ENCODE results near the gene ZKSCAN4.

ZKSCAN4 gene

DNA sequence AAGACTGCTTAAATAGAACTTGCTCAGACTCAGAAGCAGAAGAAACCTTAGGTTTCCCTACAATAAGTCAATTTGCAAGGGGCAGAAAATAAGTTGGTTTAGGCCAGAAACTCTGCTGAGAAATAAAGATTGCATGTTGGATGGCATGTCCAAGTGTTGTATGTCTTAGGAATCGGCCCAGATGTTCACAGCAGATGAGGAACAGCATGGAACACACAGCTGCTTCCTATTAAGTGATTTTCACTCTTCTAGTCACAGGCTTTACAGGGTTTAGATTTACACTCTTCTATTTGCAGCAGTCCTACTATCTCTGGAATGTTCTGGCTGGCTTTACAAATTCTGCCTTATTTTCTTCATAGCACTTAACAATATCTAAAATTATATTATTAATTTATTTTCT is 3.2 kb downstream of the ZKSCAN4 start:
- DNase-seq, result no peak

DNA sequence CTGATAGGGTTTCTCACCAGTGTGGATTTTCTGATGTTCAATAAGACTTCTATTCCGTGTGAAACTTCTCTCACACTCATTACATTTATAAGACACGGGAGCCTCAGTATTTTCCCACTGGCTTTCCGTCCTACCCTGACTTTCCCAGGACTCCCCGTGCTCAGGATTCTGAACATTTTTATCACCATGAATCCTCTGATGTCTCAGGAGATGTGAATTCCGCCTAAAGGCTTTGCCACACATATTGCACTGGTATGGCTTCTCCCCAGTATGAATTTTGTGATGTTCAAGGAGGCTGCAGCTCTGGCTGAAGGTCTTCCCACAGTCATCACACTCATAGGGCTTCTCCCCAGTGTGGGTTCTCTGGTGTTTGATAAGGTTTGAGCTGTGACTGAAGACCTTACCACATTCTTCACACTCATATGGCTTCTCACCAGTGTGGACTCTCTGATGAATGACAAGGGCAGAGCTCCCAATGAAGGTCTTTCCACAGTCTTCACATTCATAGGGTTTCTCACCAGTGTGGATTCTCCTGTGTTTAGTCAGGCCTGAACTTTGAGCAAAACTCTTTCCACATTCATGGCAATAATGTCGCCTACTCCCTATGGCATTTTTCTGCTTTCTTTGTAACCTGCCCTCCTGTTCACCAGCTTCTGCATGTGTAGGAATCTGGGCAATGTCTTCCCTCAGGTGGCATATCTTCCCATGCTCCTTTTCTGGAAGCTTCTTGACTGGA is 6.7 kb downstream of the ZKSCAN4 start:
- DNase-seq, result no peak

GRCh38 chr6:28243946-28244345 is 8.1 kb downstream of the ZKSCAN4 start:
- DNase-seq, result no peak

DNA sequence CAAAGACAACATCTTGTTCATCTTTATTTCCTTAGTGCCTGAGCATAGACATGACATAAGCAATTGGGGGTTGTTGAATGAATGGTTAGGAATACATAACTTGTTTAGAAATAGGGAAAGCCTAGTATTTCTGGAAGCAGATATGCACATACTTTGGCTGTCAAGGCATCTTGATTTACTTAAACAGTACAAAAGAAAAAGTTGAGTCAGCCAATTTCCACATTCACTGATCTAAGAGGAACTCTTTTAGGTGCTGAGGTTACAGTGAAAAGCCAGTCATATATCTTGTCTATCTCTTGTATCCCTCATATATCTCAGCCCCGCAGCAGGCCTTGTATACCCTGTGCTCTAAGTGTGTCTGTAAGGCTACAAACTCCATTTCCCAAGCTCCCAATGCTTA is 11.6 kb downstream of the ZKSCAN4 start:
- DNase-seq, result no peak

- DNase-seq, result no peak
Measured at GRCh38 chr6:28239636-28240035, 12.4 kb downstream of the ZKSCAN4 start.

- no peak for DNase-seq
Measured at GRCh38 chr6:28235912-28236452, 16.1 kb downstream of the ZKSCAN4 start.

GRCh38 chr6:28232785-28233184 is 19.3 kb downstream of the ZKSCAN4 start:
- no peak for DNase-seq

DNA sequence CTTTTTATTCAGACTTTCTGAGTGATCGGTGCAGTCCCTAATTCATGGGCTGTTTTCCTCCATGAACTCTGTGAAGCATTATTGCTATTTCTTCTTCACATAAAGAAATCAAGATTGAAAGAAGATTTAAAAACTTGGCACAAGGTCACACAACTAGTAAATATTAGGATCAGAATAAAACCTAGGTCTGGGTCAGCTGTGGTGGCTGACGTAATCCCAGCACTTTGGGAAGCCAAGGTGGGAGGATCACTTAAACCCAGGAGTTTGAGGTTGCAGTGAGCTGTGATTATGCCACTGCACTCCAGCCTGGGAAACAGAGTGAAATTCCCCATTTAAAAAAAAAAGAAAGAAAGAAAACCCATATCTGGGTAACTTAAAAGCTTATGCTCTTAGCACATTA is 25.6 kb downstream of the ZKSCAN4 start:
- DNase-seq, result no peak

- no peak for DNase-seq
Measured at GRCh38 chr6:28225056-28225834, 26.8 kb downstream of the ZKSCAN4 start, which contains the start of gene ZSCAN9. ZSCAN9 (plus strand) TSS chr6:28225275; CDS start chr6:28227085, 1,810 bp downstream.

DNA sequence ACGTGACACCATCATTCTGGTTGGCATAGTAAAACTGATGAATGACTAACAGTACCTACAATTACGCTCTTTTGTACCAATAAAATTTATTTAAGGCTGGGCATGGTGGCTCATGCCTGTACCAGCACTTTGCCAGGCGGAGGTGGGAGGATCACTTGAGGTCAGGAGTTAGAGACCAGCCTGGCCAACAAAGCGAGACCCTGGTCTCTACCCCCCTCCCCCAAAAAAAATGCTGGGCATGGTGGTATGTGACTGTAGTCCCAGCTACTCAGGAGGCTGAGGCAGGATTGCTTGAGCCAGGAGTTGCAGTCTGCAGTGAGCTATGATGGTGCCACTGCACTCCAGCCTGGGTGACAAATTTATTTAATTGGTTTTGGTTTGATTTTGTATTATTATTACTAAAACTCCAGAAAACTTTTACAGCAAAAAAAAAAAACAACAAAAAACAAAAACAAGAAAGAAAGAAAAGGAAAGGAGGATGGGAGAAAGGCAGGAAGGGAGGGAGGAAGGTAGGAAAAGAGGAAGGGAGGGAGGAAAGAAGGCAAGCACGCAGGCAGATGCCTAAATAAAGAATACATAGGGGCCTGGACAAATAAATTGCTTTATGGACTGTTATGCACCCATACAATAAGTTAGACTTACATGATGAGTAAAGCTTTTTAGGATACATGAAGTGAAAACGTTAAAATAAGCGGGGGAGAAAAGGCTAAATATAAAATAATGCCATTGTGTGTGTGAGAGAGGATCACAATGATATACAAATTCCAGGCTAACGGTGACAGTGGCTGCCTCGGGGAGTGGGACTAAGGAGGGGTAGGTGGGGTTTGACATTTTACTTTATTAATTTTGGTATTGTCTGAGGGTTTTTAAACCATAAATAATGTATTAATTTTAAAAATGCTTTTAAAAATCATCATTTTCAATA is 27.7 kb downstream of the ZKSCAN4 start:
- no peak for DNase-seq

- DNase-seq, result no peak
Measured at GRCh38 chr6:28220257-28221133, 31.6 kb downstream of the ZKSCAN4 start.

DNA sequence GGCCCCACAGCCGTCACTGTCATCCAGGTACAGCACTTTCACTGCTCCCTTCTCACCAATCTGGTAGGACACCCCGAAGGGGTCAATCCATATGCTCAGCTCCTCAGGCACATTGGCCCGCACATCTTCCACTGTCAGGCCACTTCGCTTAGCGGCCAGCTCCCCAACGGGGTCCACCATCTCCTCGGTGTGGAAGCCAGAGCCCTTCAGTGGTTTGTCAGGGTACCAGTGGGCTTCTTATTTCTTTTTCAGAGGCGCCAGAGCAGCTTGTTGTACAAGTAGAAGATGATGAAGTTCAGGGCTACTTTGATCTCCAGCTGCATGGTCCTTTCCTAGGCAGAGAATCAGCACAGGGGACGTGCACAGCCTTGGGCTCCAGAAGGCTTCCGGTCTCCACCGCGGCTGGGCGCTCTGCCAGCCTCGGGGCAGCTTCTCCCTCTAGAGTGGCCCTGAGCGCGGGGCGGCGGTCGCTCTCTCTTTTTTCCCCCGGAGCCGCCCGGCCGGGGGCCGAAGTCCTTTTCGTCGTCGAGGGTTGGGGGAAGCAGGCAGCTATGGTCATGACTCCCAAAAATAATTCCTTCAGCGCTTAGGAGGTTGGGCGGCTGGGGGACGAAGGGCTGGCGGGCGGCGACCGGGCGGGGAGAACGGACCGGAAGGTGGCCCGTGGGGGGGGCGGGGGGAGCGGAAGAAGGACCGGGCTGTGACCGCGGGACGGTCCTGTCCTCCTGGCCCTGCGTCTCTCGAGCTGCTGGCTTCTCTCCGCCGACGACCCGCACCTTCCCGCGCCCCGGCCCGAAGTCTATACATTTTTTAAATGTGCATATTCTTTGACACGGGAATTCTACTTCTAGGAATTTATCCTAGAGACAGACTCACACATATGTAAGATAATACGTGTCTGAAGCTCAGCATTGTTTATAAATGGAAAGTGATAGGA is 33.5 kb downstream of the ZKSCAN4 start:
- no peak for DNase-seq

GRCh38 chr6:28217890-28218289 is 34.2 kb downstream of the ZKSCAN4 start:
- no peak for DNase-seq

GRCh38 chr6:28215425-28215824 is 36.6 kb downstream of the ZKSCAN4 start:
- no peak for DNase-seq

GRCh38 chr6:28213213-28213523 is 38.9 kb downstream of the ZKSCAN4 start:
- DNase-seq, result no peak

- no peak for DNase-seq
Measured at GRCh38 chr6:28212510-28213212, 39.4 kb downstream of the ZKSCAN4 start.

DNA sequence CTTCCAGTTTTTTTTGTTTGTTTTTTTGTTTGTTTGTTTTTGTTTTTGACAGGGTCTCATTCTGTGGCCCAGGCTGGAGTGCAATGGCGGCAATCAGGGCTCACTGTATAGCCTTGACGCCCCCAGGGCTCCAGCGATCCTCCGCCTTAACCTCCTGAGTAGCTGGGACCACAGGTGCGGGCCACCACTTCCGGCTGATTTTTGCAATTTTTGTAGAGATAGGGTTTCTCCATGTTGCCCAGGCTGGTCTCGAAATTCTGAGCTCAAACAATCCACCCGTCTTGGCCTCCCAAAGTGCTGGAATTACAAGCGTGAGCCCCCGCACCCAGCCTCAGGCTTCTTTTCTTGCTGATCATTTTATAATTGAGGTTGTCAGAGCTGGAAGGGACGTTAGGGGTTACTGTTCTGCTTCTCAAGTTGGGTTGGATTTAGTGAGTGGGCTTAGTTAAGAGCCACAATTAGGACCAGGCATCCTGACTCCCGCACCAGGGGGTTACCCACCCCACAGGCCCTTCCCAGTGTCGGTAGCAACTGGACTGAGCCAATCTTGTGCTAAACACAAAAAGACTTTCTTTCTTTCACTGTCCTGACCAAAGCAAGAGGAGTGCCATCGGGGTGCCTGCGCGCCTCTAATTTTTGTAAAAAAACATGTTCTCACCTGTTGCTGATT is 40.1 kb downstream of the ZKSCAN4 start:
- DNase-seq, result no peak

GRCh38 chr6:28209753-28210535 is 42.1 kb downstream of the ZKSCAN4 start:
- no peak for DNase-seq
